H9 (cell line): ENCODE data around the gene SERPINE1. TPM values are rescaled to one million over a fixed set of nuclear protein-coding genes. Genes with fewer than 3 reads are reported as not detected.

Source experiments
- DNase-seq: peaks from one replicate; pipeline ENCODE4 v3.0.0-alpha.2; 2017
- H2AFZ ChIP-seq: one replicate; pipeline ENCODE4 v1.6.1; 2013; ENCODE audit warnings: mild to moderate bottlenecking, low read length, control low read depth, moderate library complexity
- H2AK5ac ChIP-seq: 2 replicates; pipeline ENCODE4 v1.6.1; 2013; ENCODE audit warnings: low read length, control low read depth, mixed read lengths; ENCODE audit not compliant: insufficient read length
- H2BK120ac ChIP-seq: one replicate; pipeline ENCODE4 v1.6.1; 2013; ENCODE audit warnings: low read depth, mild to moderate bottlenecking, low read length, control low read depth, inconsistent platforms; ENCODE audit not compliant: poor library complexity, severe bottlenecking
- H2BK12ac ChIP-seq: 2 replicates; pipeline ENCODE4 v1.6.1; 2013; ENCODE audit warnings: low read length, control low read depth, mixed read lengths, low read depth; ENCODE audit not compliant: insufficient read length
- H2BK15ac ChIP-seq: 2 replicates; pipeline ENCODE4 v1.6.1; 2013; ENCODE audit warnings: low read depth, low read length, control low read depth
- H2BK20ac ChIP-seq: one replicate; pipeline ENCODE4 v1.6.1; 2013; ENCODE audit warnings: low read depth, mild to moderate bottlenecking, low read length, control low read depth, inconsistent platforms; ENCODE audit not compliant: poor library complexity, severe bottlenecking
- H2BK5ac ChIP-seq: 2 replicates; pipeline ENCODE4 v1.6.1; 2013; ENCODE audit warnings: low read length, control low read depth, mixed read lengths; ENCODE audit not compliant: insufficient read length
- H3K14ac ChIP-seq: 2 replicates; pipeline ENCODE4 v1.6.1; 2013; ENCODE audit warnings: low read length, control low read depth; ENCODE audit not compliant: insufficient read depth
- H3K18ac ChIP-seq: 2 replicates; pipeline ENCODE4 v1.6.1; 2013; ENCODE audit warnings: low read depth, mild to moderate bottlenecking, mixed read lengths, low read length, control low read depth; ENCODE audit not compliant: insufficient read length
- H3K23ac ChIP-seq: 2 replicates; pipeline ENCODE4 v1.6.1; 2013; ENCODE audit warnings: low read length, control low read depth, mixed read lengths, low read depth; ENCODE audit not compliant: insufficient read length
- H3K23me2 ChIP-seq: 2 replicates; pipeline ENCODE4 v1.6.1; 2013; ENCODE audit warnings: low read depth, mild to moderate bottlenecking, mixed read lengths, low read length, control low read depth; ENCODE audit not compliant: insufficient read length, poor library complexity, severe bottlenecking
- H3K27ac ChIP-seq: 2 replicates; pipeline ENCODE4 v1.5.1; 2013; ENCODE audit warnings: low read length, control low read depth, mixed read lengths, low read depth; ENCODE audit not compliant: insufficient read length
- H3K27me3 ChIP-seq: 2 replicates; pipeline ENCODE4 v1.6.1; 2013; ENCODE audit warnings: low read length, control low read depth, inconsistent platforms; ENCODE audit not compliant: insufficient read depth
- H3K4ac ChIP-seq: 2 replicates; pipeline ENCODE4 v1.6.1; 2013; ENCODE audit warnings: low read depth, mild to moderate bottlenecking, control low read depth, inconsistent platforms, low read length, moderate library complexity
- H3K4me1 ChIP-seq: 2 replicates; pipeline ENCODE4 v1.6.1; 2013; ENCODE audit warnings: low read length, control low read depth, inconsistent platforms; ENCODE audit not compliant: insufficient read depth
- H3K4me2 ChIP-seq: 2 replicates; pipeline ENCODE4 v1.6.1; 2013; ENCODE audit warnings: low read length, control low read depth, mixed read lengths; ENCODE audit not compliant: insufficient read length, insufficient read depth
- H3K56ac ChIP-seq: 2 replicates; pipeline ENCODE4 v1.6.1; 2013; ENCODE audit warnings: low read depth, mild to moderate bottlenecking, mixed read lengths, low read length, control low read depth; ENCODE audit not compliant: insufficient read length
- H3K79me1 ChIP-seq: 2 replicates; pipeline ENCODE4 v1.6.1; 2013; ENCODE audit warnings: low read depth, mild to moderate bottlenecking, moderate library complexity, low read length, control low read depth, inconsistent platforms; ENCODE audit not compliant: insufficient read depth, poor library complexity, severe bottlenecking
- H3K79me2 ChIP-seq: 2 replicates; pipeline ENCODE4 v1.6.1; 2013; ENCODE audit warnings: low read length, control low read depth, inconsistent platforms; ENCODE audit not compliant: insufficient read depth
- H3K9ac ChIP-seq: 2 replicates; pipeline ENCODE4 v1.6.1; 2013; ENCODE audit warnings: low read length, control low read depth, mixed read lengths; ENCODE audit not compliant: insufficient read length; ENCODE audit errors: extremely low read depth
- H3K9me3 ChIP-seq: one replicate; pipeline ENCODE4 v1.6.1; 2013; ENCODE audit warnings: low read depth, low read length, inconsistent platforms; ENCODE audit not compliant: control insufficient read depth
- H3T11ph ChIP-seq: one replicate; pipeline ENCODE4 v1.6.1; 2013; ENCODE audit warnings: mild to moderate bottlenecking, low read length, control low read depth, inconsistent platforms
- H4K20me1 ChIP-seq: one replicate; pipeline ENCODE4 v1.6.1; 2013; ENCODE audit not compliant: control insufficient read depth, insufficient read length, insufficient read depth
- H4K5ac ChIP-seq: 2 replicates; pipeline ENCODE4 v1.6.1; 2013; ENCODE audit warnings: low read depth, mild to moderate bottlenecking, mixed read lengths, low read length, control low read depth; ENCODE audit not compliant: insufficient read length
- H4K8ac ChIP-seq: replicated peaks from 2 replicates; pipeline ENCODE4 v1.6.1; 2013; ENCODE audit warnings: low read length, control low read depth, mixed read lengths, low read depth; ENCODE audit not compliant: insufficient read length
- H4K91ac ChIP-seq: 2 replicates; pipeline ENCODE4 v1.6.1; 2013; ENCODE audit warnings: low read depth, mild to moderate bottlenecking, moderate library complexity, mixed read lengths, low read length, control low read depth; ENCODE audit not compliant: insufficient read length
- H3K27ac Mint-ChIP-seq, 3 experiments: 2 replicates in 2 of 3; 3 replicates in 1 of 3; pipeline ENCODE4 v1.8.0; 2020 to 2021; ENCODE audit warnings: mixed read lengths in 3 of 3, mild to moderate bottlenecking in 1 of 3, moderate library complexity in 1 of 3
- H3K27me3 Mint-ChIP-seq: 2 replicates; pipeline ENCODE4 v1.8.0; 2021; ENCODE audit warnings: low read depth, mild to moderate bottlenecking, moderate library complexity, mixed read lengths
- H3K36me3 Mint-ChIP-seq, 3 experiments: 2 replicates in 2 of 3; 3 replicates in 1 of 3; pipeline ENCODE4 v1.8.0; 2020 to 2021; ENCODE audit warnings: low read depth in 3 of 3, mixed read lengths in 3 of 3; ENCODE audit not compliant: insufficient read depth in 1 of 3
- H3K4me1 Mint-ChIP-seq, 2 experiments: 2 replicates each; pipeline ENCODE4 v1.8.0; 2020; ENCODE audit warnings: mixed read lengths in 2 of 2
- H3K4me3 Mint-ChIP-seq, 2 experiments: 2 replicates in 1 of 2; 3 replicates in 1 of 2; pipeline ENCODE4 v1.8.0; 2020 to 2021; ENCODE audit warnings: mild to moderate bottlenecking in 2 of 2, mixed read lengths in 2 of 2, moderate library complexity in 1 of 2
- H3K9me3 Mint-ChIP-seq, 2 experiments: 2 replicates in 1 of 2; 3 replicates in 1 of 2; pipeline ENCODE4 v1.8.0; 2020; ENCODE audit warnings: mild to moderate bottlenecking in 2 of 2, mixed read lengths in 2 of 2, moderate library complexity in 1 of 2
- CTCF ChIP-seq: fragments of 200-600 bp; sonication (generic); conservative IDR thresholded peaks from 3 replicates; pipeline ENCODE4 v1.8.0; 2021; ENCODE audit warnings: antibody characterized with exemption, mild to moderate bottlenecking
- WGBS: extraction: QIAGEN DNeasy Blood & Tissue Kit; methylation state at CpG from one replicate; pipeline ENCODE4 v1.1.7; 2013; ENCODE audit warnings: missing lambda C conversion rate, low lambda C conversion rate, mixed read lengths; ENCODE audit not compliant: insufficient read length; ENCODE audit errors: extremely low coverage; 5-methylcytosine and 5-hydroxymethylcytosine counted together
- total RNA-seq: library from RNA; stranded (reverse); gene quantifications from 2 replicates; pipeline ENCODE4 v1.2.1, GENCODE V29; 2021

Gene SERPINE1
- total RNA-seq, 1 experiment from 2014 or later, result 11.5 TPM

GRCh38 chr7:101172005-101172853 lies 45.3 kb downstream of the SERPINE1 start:
- no peaks in the 10 kb centered on the region for H3K9me3 ChIP-seq
- H2AK5ac ChIP-seq, result no peak overlapping the region
- no peak overlapping the region for H3K56ac ChIP-seq
- Mint-ChIP-seq H3K4me3 (peak overlapping the region; percentile 55 to 79), H3K27me3 (peaks cover 100% of the 10 kb centered on the region), H3K4me1 (peaks cover 54 to 59% of the 10 kb centered on the region in 2 experiments), H3K9me3 (peaks cover 0 to 2% of the 10 kb centered on the region in 2 experiments; a peak in 2 of 5 replicates), H3K36me3 (no peaks in the 10 kb centered on the region), H3K27ac (peak overlapping the region in 1 of 3 experiments; percentile 24; a peak in 1 of 7 replicates)
- H4K91ac ChIP-seq, result no peak overlapping the region
- no peaks in the 10 kb centered on the region for H3K79me2 ChIP-seq
- H3K23me2 ChIP-seq, result peaks cover 40% of the 10 kb centered on the region
- H3T11ph ChIP-seq, result no peak overlapping the region
- WGBS, result no CpG with 5 or more reads among the region's 79 CpGs
- no peak overlapping the region for H2AFZ ChIP-seq
- H3K4me1 ChIP-seq, result peaks cover 13% of the 10 kb centered on the region; the same call in 1 of the 2 replicates
- H3K79me1 ChIP-seq, result no peaks in the 10 kb centered on the region
- no peak overlapping the region for H2BK15ac ChIP-seq
- H2BK120ac ChIP-seq, result no peak overlapping the region
- no peak overlapping the region for H3K14ac ChIP-seq
- no peak overlapping the region for H2BK20ac ChIP-seq
- no peak overlapping the region for H4K8ac ChIP-seq
- H3K4ac ChIP-seq, result no peak overlapping the region
- H2BK12ac ChIP-seq, result no peak overlapping the region
- TF ChIP-seq CTCF, result no peak
- H4K20me1 ChIP-seq, result no peaks in the 10 kb centered on the region
- H3K4me2 ChIP-seq, result peak overlapping the region; percentile 68
- peaks cover 68% of the 10 kb centered on the region for H3K27me3 ChIP-seq
- H4K5ac ChIP-seq, result no peak overlapping the region
- no peak overlapping the region for H3K23ac ChIP-seq
- no peak overlapping the region for H3K18ac ChIP-seq
- H3K9ac ChIP-seq, result no peak overlapping the region
- no peak overlapping the region for H2BK5ac ChIP-seq
- no peak overlapping the region for H3K27ac ChIP-seq
- peak; percentile 69 for DNase-seq
